GM18499 (cell line): Measurements from ENCODE around the gene ARMC3.
"Not testable (repeated sequence)": the region's sequence is repeated elsewhere in the genome, so short reads cannot be mapped to it uniquely, and the experiment has no call there.

Experiments
- ATAC-seq: cut with Tn5 transposase; IDR thresholded peaks from one replicate; pipeline ENCODE4 v1.9.1; 2021; ENCODE audit warnings: moderate number of reproducible peaks; ENCODE audit not compliant: insufficient read depth, unreplicated experiment

ARMC3 gene

GRCh38 chr10:23070092-23070912, 142.4 kb downstream of the ARMC3 start:
- ATAC-seq: not testable (repeated sequence)

- no peak for ATAC-seq
These were observed 143.0 kb downstream of the ARMC3 start for GRCh38 chr10:23070913-23071218.

- ATAC-seq: not testable (repeated sequence)
These were observed 144.7 kb downstream of the ARMC3 start for GRCh38 chr10:23072593-23072992.

- no peak for ATAC-seq
These were observed 145.7 kb downstream of the ARMC3 start for GRCh38 chr10:23073527-23073926.

GRCh38 chr10:23075672-23076071, 147.8 kb downstream of the ARMC3 start:
- ATAC-seq: no peak

GRCh38 chr10:23078114-23078513, 150.3 kb downstream of the ARMC3 start:
- no peak for ATAC-seq

- ATAC-seq: no peak
These were observed 151.8 kb downstream of the ARMC3 start for GRCh38 chr10:23079700-23080099.

- ATAC-seq: no peak
These were observed 152.4 kb downstream of the ARMC3 start for GRCh38 chr10:23080262-23080661.

- ATAC-seq: no peak
These were observed 153.4 kb downstream of the ARMC3 start for GRCh38 chr10:23081221-23081750.

GRCh38 chr10:23081891-23082290, 154.0 kb downstream of the ARMC3 start:
- no peak for ATAC-seq
